GM19351 (cell line): Measurements from ENCODE around the gene ZNF280C.
"Not testable (repeated sequence)": the region's sequence is repeated elsewhere in the genome, so short reads cannot be mapped to it uniquely, and the experiment has no call there.

ENCODE experiments used
- ATAC-seq: cut with Tn5 transposase; IDR thresholded peaks from one replicate; pipeline ENCODE4 v1.9.1; 2021; ENCODE audit warnings: mild to moderate bottlenecking, moderate library complexity; ENCODE audit not compliant: unreplicated experiment

ZNF280C gene

DNA sequence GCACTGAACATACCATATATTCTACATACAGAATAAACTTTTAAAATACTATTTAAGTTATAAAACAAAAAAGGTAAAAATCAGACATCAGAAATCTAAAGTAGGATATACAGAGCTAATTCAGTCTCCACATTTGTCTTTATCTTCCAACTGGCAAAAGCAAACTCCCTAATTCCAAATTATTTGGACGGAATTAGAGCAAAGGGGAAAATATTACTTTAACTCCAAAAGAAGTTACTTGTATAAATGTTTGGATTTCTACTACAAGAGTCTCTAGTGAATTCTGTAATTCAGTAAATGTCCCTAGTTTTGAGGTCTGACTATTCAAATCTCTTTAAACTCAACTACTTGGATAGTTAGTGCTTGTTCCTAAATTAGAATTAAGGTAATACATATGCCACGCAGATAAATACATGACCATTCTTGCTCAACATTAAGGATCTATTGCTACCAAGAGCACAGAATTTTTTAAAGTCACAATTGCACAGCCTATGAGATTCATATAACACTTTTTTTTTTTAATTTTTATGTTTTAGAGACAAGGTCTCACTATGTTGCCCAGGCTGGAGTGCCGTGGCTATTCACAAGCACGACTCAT lies 7.3 kb downstream of the ZNF280C start:
- ATAC-seq = no peak

DNA sequence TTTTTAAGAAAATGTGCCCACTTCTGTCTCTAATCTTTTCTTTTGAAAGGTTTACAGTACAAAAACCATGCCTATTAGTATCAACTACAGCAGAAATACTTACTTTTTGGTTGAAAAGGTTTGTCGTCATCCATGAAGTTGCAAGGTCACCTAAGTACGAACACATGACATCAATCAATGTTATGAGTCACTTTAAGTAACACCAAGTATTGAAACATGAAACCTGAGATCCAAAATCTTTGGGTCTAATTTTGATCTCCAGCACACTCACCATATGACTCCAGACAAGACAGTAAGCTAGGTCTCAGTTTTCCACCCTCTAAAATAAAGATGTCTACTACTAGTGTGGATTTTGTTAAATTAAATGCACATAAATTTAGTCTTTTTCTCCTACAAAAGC lies 8.4 kb downstream of the ZNF280C start:
- no peak for ATAC-seq

- no peak for ATAC-seq
These were observed 14.8 kb downstream of the ZNF280C start for GRCh38 chrX:130253916-130254315.

GRCh38 chrX:130251671-130252070 lies 17.0 kb downstream of the ZNF280C start:
- ATAC-seq = no peak

- no peak for ATAC-seq
These were observed 20.7 kb downstream of the ZNF280C start for GRCh38 chrX:130247996-130248395.

DNA sequence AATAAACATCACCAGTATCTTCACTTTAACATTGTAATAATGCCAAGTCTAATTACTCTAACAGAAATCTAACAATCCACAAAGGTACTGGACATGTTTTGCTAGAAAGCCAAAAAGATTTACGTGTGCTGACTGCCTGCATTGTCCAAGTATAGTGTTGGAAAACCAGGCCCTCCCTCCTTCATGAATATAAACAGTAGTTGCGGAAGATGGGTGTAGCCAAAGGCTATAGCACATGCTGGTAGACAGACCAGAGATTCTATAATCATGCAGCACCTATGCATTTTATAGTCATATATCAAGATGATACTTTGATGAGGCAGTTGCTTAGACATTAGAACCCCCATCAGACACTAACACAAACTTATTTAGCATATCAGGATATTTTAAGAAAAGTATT lies 22.6 kb downstream of the ZNF280C start:
- no peak for ATAC-seq

DNA sequence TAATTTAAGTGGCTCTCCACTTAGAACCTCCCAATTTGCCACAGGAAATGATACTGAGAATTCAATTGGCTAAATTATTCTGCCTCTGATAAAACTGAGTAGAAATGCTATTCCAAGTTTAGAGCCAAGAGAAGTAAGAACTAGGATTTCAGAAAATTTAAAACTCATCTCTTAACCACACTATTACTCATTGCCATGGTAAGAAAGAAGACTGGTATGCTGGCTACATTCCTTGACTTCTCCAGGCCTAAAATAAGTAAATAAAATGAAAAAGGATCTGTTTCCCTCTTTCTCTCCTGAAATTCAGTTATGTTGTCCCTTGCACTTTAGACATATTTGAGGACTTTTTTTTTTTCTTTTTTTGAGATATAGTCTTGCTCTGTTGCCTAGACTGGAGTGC lies 23.3 kb downstream of the ZNF280C start:
- no peak for ATAC-seq

- not testable (repeated sequence) for ATAC-seq
These were observed 37.5 kb downstream of the ZNF280C start for GRCh38 chrX:130231184-130231583.

GRCh38 chrX:130228871-130229270 lies 39.8 kb downstream of the ZNF280C start:
- no peak for ATAC-seq

GRCh38 chrX:130224810-130225209 lies 43.9 kb downstream of the ZNF280C start:
- ATAC-seq = no peak

GRCh38 chrX:130216320-130216719 lies 52.4 kb downstream of the ZNF280C start:
- no peak for ATAC-seq

DNA sequence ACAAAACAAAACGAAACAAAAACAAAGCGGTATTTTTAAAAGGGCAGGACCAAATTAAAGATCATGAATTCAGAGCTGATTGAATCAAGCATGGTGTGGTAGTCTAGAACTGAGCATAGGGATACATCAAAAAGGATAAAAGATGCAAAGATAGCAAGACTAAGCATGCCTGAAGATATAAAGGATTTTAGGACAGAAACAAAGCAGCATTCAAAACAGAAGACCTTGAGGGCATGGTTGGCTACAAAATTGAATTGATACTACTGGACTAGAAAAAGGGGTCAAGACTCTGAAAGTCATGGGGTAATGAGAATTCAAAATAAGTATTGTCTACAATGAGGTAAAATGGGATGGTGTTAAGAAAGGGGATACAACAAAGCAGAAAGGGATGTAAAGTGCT lies 55.3 kb downstream of the ZNF280C start:
- ATAC-seq = no peak

- ATAC-seq = no peak
These were observed 56.3 kb downstream of the ZNF280C start for GRCh38 chrX:130212371-130212770.

DNA sequence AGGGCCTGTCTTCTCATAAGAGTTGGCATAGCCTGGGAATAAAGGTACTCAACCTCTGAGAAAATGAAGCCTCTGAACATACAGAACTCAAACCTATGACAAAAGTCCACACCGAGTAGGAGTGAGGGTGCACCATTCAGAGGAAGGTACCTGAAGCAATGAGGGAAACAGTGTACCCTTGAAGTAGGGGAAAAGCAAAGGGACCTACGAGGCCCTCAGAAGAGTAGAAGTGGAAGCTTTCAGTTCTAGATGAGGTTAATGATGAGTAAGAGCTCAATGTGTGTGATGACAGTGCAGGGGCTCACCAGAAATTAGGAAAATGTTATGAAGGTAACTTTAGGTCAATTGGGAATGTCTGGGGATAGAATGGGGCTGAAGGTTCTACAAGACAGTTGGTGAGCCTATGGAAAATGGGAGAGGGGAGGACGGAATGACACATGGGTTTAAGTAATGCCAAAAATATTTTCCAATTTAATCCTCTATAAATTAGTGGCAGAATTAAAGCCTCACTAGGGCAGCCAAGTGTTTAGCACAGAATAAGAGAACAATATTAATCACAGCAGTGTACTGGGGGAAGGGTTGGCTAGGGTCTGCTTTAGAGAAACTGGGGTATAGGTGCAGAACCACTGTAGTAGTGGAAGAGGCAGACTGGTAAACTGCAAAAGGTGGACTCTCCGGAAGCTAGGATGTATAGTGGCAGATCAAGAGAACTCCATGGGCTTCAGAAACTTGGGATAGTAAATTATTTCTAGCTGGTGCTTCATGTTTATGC lies 57.1 kb downstream of the ZNF280C start:
- ATAC-seq = no peak

DNA sequence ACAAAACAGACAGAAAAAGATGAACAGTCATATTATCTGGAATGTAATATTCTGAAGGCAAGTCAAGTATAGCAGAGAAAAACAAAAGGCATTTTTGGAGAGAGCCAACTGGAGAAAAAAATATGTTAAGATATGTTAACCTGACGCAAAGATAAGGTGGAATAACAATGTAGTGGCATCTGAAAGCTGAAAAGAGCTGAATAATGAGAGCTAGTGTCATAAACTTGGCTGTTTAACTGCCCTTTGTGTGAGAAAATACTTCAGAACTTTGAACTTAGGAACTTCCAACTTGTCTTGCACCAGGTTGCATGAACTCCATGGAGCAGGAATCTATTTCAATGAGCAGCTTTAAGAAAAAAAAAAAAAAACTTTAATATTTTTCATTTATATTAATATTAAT lies 64.1 kb downstream of the ZNF280C start:
- ATAC-seq = no peak

GRCh38 chrX:130197464-130197863 lies 71.2 kb downstream of the ZNF280C start:
- no peak for ATAC-seq

DNA sequence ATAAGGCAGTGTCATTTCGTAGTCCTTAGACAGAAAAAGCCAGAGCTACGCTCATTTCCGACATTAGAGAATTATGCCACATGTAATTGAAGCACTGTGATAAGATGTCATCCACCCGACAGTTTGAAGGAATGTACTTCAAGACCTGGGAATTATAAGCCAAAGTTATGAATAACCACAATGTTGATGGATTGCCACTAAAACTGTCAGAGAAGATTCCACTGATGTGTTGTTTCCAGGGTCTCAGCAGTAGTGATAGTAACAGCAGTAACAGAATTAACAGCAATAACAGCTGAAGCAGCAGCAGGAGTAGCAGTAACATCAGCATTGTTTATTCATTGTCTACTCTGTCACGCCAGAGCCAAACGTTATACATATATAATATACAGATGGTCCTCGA lies 72.2 kb downstream of the ZNF280C start:
- ATAC-seq = no peak

GRCh38 chrX:130190801-130191200 lies 77.9 kb downstream of the ZNF280C start:
- ATAC-seq = no peak

- ATAC-seq = no peak
These were observed 82.0 kb downstream of the ZNF280C start for GRCh38 chrX:130186651-130187050.

GRCh38 chrX:130184857-130185256 lies 83.8 kb downstream of the ZNF280C start:
- no peak for ATAC-seq

DNA sequence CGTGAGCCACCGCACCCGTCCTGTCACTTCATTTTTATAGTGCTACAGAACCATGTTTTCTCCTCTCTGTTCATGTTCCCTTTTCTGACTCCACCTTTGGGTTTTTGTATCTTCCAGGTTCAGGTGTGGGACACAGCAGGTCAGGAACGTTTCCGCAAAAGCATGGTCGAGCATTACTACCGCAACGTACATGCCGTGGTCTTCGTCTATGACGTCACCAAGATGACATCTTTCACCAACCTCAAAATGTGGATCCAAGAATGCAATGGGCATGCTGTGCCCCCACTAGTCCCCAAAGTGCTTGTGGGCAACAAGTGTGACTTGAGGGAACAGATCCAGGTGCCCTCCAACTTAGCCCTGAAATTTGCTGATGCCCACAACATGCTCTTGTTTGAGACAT lies 84.5 kb downstream of the ZNF280C start:
- no peak for ATAC-seq

DNA sequence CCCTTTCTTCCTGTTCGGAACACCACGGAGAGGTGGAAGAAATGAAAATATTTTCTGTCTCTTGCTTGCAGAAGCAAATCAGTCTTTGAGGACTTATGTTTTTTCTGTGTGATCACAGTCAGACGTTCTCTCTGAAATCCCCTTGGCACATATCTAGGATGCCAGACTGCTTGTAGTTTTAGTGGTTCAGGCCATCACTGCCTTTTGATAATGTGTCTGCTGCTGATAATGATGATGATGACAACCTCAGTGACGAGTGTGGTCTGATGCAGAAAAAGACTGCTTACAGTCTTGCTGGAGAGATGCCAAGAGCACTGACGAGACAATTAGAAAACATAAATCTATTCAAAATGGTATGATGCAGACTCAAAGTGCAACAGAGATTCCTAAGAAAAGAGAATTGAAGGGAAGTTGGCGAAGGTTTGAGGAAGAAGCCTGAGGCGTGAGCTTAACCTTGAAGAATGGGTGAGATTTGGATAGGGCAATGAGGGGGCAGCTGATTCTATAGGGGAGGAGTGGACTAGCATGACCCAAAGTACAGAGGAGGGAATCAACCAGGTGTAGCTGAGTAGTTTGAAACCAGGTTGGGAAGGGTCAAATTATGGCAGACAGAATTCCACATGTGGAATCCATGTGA lies 89.0 kb downstream of the ZNF280C start:
- no peak for ATAC-seq
